ENCODE results near the gene SPPL2B.

- TF ChIP-seq PKNOX1 (IDR thresholded peaks at IDR 0.05) (no peak), CTBP1 (IDR thresholded peaks at IDR 0.05; ENCODE audit: borderline replicate concordance) (no peak), ZNF384 (IDR thresholded peaks at IDR 0.05) (no peak), SP1 (IDR thresholded peaks at IDR 0.05) (no peak), BHLHE40 (IDR thresholded peaks at IDR 0.05; ENCODE audit: borderline replicate concordance) (no peak), ELF4 (IDR thresholded peaks at IDR 0.05) (no peak), L3MBTL2 (conservative IDR thresholded peaks at IDR 0.05) (no peak), TARDBP (IDR thresholded peaks at IDR 0.05) (no peak), FOXK2 (IDR thresholded peaks at IDR 0.05) (no peak), SUZ12 (IDR thresholded peaks at IDR 0.05) (no peak), FOXA1 (IDR thresholded peaks at IDR 0.05) (no peak), ARNT (IDR thresholded peaks at IDR 0.05) (no peak), HDGF (IDR thresholded peaks at IDR 0.05; ENCODE audit: borderline replicate concordance) (no peak), LEF1 (IDR thresholded peaks at IDR 0.05; ENCODE audit: borderline replicate concordance) (no peak)
Measured at GRCh38 chr19:2354670-2355069, 26.2 kb downstream of the SPPL2B start.
